Measurements from ENCODE around the gene L3MBTL4. TPM values are rescaled to one million over a fixed set of nuclear protein-coding genes. Genes with fewer than 3 reads are reported as not detected.
A peak's percentile ranks its signal among the peaks of the same experiment; 100 is the strongest.

The L3MBTL4 gene
- total and polyA plus RNA-seq, 9 of the 15 experiments (the other 6 are each of a cell fraction or from before 2014, with no cell fraction given), result not detected

- Histone ChIP-seq H3K4me1 (replicated peaks in 1 of 2; ENCODE audit: control insufficient read depth in 2 of 2, insufficient read depth in 2 of 2, low read length in 2 of 2) (no peaks in the 10 kb centered on the region), H3K9ac (ENCODE audit: insufficient read depth in 1 of 2, low read depth in 2 of 2, low read length in 2 of 2) (no peak overlapping the region), H3K9me1 (ENCODE audit: control insufficient read depth, insufficient read depth, low read length) (no peaks in the 10 kb centered on the region), H3K27ac (ENCODE audit: extremely low read depth, low read depth, low read length) (no peak overlapping the region), H4K20me1 (replicated peaks; ENCODE audit: control insufficient read depth, insufficient read depth, low read length) (no peaks in the 10 kb centered on the region), H3K79me2 (ENCODE audit: control insufficient read depth, insufficient read depth, low read length) (no peaks in the 10 kb centered on the region), H3K9me3 (replicated peaks; ENCODE audit: control insufficient read depth, insufficient read depth, low read depth, low read length) (peaks cover 4% of the 10 kb centered on the region), H3K36me3 (ENCODE audit: control insufficient read depth, insufficient read depth, low read length) (no peaks in the 10 kb centered on the region), H3K27me3 (ENCODE audit: control insufficient read depth in 2 of 2, insufficient read depth in 2 of 2, low read length in 2 of 2) (no peaks in the 10 kb centered on the region), H3K4me3 (no peak overlapping the region), H3K4me2 (ENCODE audit: insufficient read depth, low read length) (no peak overlapping the region), H2AFZ (ENCODE audit: low read depth, low read length) (no peak overlapping the region)
- no TSS peak for BruUV-seq (replicated peaks)
- in situ Hi-C loops (cut with MboI), result no loop called here
- ATAC-seq (no peak), DNase-seq (ENCODE audit: extremely low read depth in 1 of 4, low spot score in 3 of 4) (no peak), FAIRE-seq (no peak)
- 0% methylated on average over 2 of the region's 2 CpGs for WGBS (ENCODE audit: insufficient coverage, low coverage, missing lambda C conversion rate)
- CTCF ChIA-PET (ENCODE audit: low intra/inter-chr PET ratio), result no interaction called here
- intact Hi-C loops (cut with micrococcal nuclease), result no loop called here
- POLR2A ChIA-PET, result no interaction called here
- TF ChIP-seq ZNF644 (tag; IDR thresholded peaks at IDR 0.05; ENCODE audit: low read depth) (no peak), ZNF311 (CRISPR knock-in tag; IDR thresholded peaks at IDR 0.05) (no peak), NCOA2 (IDR thresholded peaks at IDR 0.05; ENCODE audit: partially characterized antibody in 2 of 2) (no peak), CHD1 (IDR thresholded peaks at IDR 0.05; ENCODE audit: low read length) (no peak)
These were observed 301.1 kb downstream of the L3MBTL4 start for GRCh38 chr18:6113650-6114049.

GRCh38 chr18:6111726-6112125 is 303.0 kb downstream of the L3MBTL4 start:
- POLR2A ChIA-PET, result no interaction called here
- intact Hi-C loops (cut with micrococcal nuclease), result no loop called here
- peaks cover 4% of the 10 kb centered on the region for H3K9me3 ChIP-seq (replicated peaks; ENCODE audit: control insufficient read depth, insufficient read depth, low read depth, low read length)

More at GRCh38 chr18:6111726-6112125, 303.0 kb downstream of the L3MBTL4 start:
- Histone ChIP-seq H3K79me2 (ENCODE audit: control insufficient read depth, insufficient read depth, low read length) (no peaks in the 10 kb centered on the region), H3K4me2 (ENCODE audit: insufficient read depth, low read length) (no peak overlapping the region), H3K27me3 (ENCODE audit: control insufficient read depth in 2 of 2, insufficient read depth in 2 of 2, low read length in 2 of 2) (no peaks in the 10 kb centered on the region), H3K9me1 (ENCODE audit: control insufficient read depth, insufficient read depth, low read length) (no peaks in the 10 kb centered on the region), H4K20me1 (replicated peaks; ENCODE audit: control insufficient read depth, insufficient read depth, low read length) (no peaks in the 10 kb centered on the region), H3K4me1 (replicated peaks in 1 of 2; ENCODE audit: control insufficient read depth in 2 of 2, insufficient read depth in 2 of 2, low read length in 2 of 2) (no peaks in the 10 kb centered on the region), H3K9ac (ENCODE audit: insufficient read depth in 1 of 2, low read depth in 2 of 2, low read length in 2 of 2) (no peak overlapping the region), H2AFZ (ENCODE audit: low read depth, low read length) (no peak overlapping the region), H3K27ac (ENCODE audit: extremely low read depth, low read depth, low read length) (no peak overlapping the region), H3K36me3 (ENCODE audit: control insufficient read depth, insufficient read depth, low read length) (no peaks in the 10 kb centered on the region), H3K4me3 (no peak overlapping the region)
- WGBS (ENCODE audit: insufficient coverage, low coverage, missing lambda C conversion rate), result 0% methylated on average over 3 of the region's 3 CpGs
- DNase-seq (ENCODE audit: extremely low read depth in 1 of 4, low spot score in 3 of 4), result no peak
- TF ChIP-seq TFE3 (CRISPR knock-in tag; IDR thresholded peaks at IDR 0.05) (no peak), CEBPG (CRISPR knock-in tag; IDR thresholded peaks at IDR 0.05) (no peak), CEBPG (tag; conservative IDR thresholded peaks at IDR 0.05 in 1 of 2, IDR thresholded peaks at IDR 0.05 in 1 of 2) (peak in 1 of 2 experiments; percentile 47; a peak in 1 of 4 replicates)
- ATAC-seq, result no peak
- BruUV-seq (replicated peaks), result no TSS peak
- FAIRE-seq, result no peak
- in situ Hi-C loops (cut with MboI), result no loop called here
- CTCF ChIA-PET (ENCODE audit: low intra/inter-chr PET ratio), result no interaction called here

Data from K562 (cell line).